Keratinocyte (primary cell): ENCODE results near the gene OSMR.

Experiments used
- EZH2 ChIP-seq: IDR thresholded peaks from one replicate; pipeline ENCODE4 v1.6.1; 2012; ENCODE audit warnings: inconsistent platforms, mild to moderate bottlenecking, low read length, moderate library complexity
- TF ChIP-seq, protein P1 (sequence below), 3 experiments: IDR thresholded peaks in 1 of 3; conservative IDR thresholded peaks in 1 of 3; optimal IDR thresholded peaks in 1 of 3; 2 replicates in 2 of 3; 3 replicates in 1 of 3; pipeline versions ENCODE3 to v1.5.1; 2011; ENCODE audit warnings: low read length in 3 of 3, mild to moderate bottlenecking in 3 of 3, moderate library complexity in 2 of 3, control low read depth in 1 of 3, inconsistent platforms in 1 of 3; ENCODE audit not compliant: insufficient read depth in 2 of 3; ENCODE audit errors: extremely low read depth in 1 of 3

DNA sequence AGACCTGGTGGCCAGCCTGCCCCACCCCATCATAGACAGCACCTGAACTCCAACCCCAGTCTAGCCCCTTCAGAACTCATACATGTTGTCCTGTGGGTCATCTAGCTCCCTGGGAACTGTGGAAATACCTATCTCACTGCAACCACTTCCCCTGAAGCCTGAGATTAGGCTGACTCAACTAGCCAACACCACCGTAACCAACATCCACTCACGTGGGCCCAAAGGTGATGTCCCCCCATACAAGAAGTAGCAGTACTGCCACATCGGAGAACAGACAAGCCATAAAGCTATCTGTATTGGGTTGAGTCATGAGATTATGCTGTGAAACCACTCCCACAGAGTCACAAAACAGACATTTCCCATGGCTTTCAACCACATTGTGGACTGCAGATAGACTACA is 46.6 kb downstream of the OSMR start:
- TF ChIP-seq, protein P1, sequence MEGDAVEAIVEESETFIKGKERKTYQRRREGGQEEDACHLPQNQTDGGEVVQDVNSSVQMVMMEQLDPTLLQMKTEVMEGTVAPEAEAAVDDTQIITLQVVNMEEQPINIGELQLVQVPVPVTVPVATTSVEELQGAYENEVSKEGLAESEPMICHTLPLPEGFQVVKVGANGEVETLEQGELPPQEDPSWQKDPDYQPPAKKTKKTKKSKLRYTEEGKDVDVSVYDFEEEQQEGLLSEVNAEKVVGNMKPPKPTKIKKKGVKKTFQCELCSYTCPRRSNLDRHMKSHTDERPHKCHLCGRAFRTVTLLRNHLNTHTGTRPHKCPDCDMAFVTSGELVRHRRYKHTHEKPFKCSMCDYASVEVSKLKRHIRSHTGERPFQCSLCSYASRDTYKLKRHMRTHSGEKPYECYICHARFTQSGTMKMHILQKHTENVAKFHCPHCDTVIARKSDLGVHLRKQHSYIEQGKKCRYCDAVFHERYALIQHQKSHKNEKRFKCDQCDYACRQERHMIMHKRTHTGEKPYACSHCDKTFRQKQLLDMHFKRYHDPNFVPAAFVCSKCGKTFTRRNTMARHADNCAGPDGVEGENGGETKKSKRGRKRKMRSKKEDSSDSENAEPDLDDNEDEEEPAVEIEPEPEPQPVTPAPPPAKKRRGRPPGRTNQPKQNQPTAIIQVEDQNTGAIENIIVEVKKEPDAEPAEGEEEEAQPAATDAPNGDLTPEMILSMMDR (optimal IDR thresholded peaks at IDR 0.05 in 1 of 3, IDR thresholded peaks at IDR 0.05 in 1 of 3, conservative IDR thresholded peaks at IDR 0.05 in 1 of 3; ENCODE audit: extremely low read depth in 1 of 3, insufficient read depth in 2 of 3, low read length in 3 of 3) = no peak
- TF ChIP-seq EZH2 = no peak
